GM12878 (cell line): Measurements from ENCODE around the gene INSC.

Experiments used
- EP300 ChIP-seq, 2 experiments: fragments of 150-350 bp in 1 of 2; IDR thresholded peaks; 2 replicates each; pipeline ENCODE4 v1.6.1; 2011 to 2012; ENCODE audit warnings: low read depth in 2 of 2, low read length in 2 of 2, borderline replicate concordance in 1 of 2, improper control_type of control experiment in 1 of 2, inconsistent platforms in 1 of 2; ENCODE audit not compliant: control insufficient read depth in 1 of 2
- KDM1A ChIP-seq: fragments of 200-600 bp; sonication (generic); IDR thresholded peaks from 2 replicates; pipeline ENCODE4 v1.6.1; 2016; ENCODE audit warnings: borderline replicate concordance
- SIN3A ChIP-seq: IDR thresholded peaks from 2 replicates; pipeline ENCODE4 v1.6.1; 2012; ENCODE audit warnings: low read depth, low read length, improper control_type of control experiment
- STAT3 ChIP-seq: IDR thresholded peaks from 2 replicates; pipeline ENCODE4 v1.6.1; 2011; ENCODE audit warnings: low read depth, low read length, improper control_type of control experiment
- TAF1 ChIP-seq: IDR thresholded peaks from 2 replicates; pipeline ENCODE4 v1.6.1; 2011; ENCODE audit warnings: mild to moderate bottlenecking, low read depth, low read length, borderline replicate concordance
- ZSCAN29 ChIP-seq: fragments of 450-650 bp; IDR thresholded peaks from 2 replicates; pipeline ENCODE4 v1.6.1; 2017; ENCODE audit warnings: mild to moderate bottlenecking, moderate library complexity
- TF ChIP-seq, protein P1 (sequence below): IDR thresholded peaks from 2 replicates; pipeline ENCODE4 v1.6.1; 2011; ENCODE audit warnings: low read depth, low read length, improper control_type of control experiment, borderline replicate concordance
- TF ChIP-seq, protein P2 (sequence below): IDR thresholded peaks from 2 replicates; pipeline ENCODE4 v1.6.1; 2012; ENCODE audit warnings: low read depth, low read length, improper control_type of control experiment
- TF ChIP-seq, protein P3 (sequence below): fragments of 450-650 bp; formaldehyde crosslinking; IDR thresholded peaks from 2 replicates; pipeline ENCODE4 v1.5.0; 2022; ENCODE audit warnings: mild to moderate bottlenecking, missing genetic modification characterization

DNA sequence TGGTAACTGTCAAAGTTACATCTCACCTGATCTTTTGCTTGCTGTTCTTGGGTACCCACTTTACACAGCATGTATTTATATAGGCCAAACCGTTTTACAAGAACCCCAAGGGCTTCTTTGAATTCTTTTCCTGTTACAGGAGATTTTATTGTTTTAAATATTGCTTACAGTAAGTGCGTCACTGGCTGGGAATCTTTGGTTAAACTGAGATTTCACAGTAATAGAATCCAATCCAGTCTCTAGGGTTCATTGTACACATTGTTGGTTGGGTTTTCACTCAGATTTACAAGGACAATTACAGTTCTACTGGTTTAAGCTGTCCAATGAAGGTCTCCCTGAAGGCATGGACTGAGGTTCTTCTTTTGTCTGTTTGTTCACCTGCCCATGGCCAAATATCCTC is 171.7 kb downstream of the INSC start:
- TF ChIP-seq STAT3 (no peak), TAF1 (no peak), EP300 (IDR thresholded peaks at IDR 0.05; ENCODE audit: borderline replicate concordance in 1 of 2, control insufficient read depth in 1 of 2, low read depth in 2 of 2, low read length in 2 of 2) (no peak), ZSCAN29 (no peak), KDM1A (no peak), SIN3A (no peak)
- TF ChIP-seq, protein P1, sequence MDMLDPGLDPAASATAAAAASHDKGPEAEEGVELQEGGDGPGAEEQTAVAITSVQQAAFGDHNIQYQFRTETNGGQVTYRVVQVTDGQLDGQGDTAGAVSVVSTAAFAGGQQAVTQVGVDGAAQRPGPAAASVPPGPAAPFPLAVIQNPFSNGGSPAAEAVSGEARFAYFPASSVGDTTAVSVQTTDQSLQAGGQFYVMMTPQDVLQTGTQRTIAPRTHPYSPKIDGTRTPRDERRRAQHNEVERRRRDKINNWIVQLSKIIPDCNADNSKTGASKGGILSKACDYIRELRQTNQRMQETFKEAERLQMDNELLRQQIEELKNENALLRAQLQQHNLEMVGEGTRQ = no peak
- TF ChIP-seq, protein P2, sequence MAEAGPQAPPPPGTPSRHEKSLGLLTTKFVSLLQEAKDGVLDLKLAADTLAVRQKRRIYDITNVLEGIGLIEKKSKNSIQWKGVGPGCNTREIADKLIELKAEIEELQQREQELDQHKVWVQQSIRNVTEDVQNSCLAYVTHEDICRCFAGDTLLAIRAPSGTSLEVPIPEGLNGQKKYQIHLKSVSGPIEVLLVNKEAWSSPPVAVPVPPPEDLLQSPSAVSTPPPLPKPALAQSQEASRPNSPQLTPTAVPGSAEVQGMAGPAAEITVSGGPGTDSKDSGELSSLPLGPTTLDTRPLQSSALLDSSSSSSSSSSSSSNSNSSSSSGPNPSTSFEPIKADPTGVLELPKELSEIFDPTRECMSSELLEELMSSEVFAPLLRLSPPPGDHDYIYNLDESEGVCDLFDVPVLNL = no peak
- TF ChIP-seq, protein P3, sequence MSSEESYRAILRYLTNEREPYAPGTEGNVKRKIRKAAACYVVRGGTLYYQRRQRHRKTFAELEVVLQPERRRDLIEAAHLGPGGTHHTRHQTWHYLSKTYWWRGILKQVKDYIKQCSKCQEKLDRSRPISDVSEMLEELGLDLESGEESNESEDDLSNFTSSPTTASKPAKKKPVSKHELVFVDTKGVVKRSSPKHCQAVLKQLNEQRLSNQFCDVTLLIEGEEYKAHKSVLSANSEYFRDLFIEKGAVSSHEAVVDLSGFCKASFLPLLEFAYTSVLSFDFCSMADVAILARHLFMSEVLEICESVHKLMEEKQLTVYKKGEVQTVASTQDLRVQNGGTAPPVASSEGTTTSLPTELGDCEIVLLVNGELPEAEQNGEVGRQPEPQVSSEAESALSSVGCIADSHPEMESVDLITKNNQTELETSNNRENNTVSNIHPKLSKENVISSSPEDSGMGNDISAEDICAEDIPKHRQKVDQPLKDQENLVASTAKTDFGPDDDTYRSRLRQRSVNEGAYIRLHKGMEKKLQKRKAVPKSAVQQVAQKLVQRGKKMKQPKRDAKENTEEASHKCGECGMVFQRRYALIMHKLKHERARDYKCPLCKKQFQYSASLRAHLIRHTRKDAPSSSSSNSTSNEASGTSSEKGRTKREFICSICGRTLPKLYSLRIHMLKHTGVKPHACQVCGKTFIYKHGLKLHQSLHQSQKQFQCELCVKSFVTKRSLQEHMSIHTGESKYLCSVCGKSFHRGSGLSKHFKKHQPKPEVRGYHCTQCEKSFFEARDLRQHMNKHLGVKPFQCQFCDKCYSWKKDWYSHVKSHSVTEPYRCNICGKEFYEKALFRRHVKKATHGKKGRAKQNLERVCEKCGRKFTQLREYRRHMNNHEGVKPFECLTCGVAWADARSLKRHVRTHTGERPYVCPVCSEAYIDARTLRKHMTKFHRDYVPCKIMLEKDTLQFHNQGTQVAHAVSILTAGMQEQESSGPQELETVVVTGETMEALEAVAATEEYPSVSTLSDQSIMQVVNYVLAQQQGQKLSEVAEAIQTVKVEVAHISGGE (CRISPR knock-in tag) = no peak
